Astrocyte (in vitro differentiated cells and primary cell): ENCODE results near the gene USP40. TPM values are rescaled to one million over a fixed set of nuclear protein-coding genes. Genes with fewer than 3 reads are reported as not detected.

ENCODE experiments used
- DNase-seq: peaks from one replicate; pipeline ENCODE4 v3.0.0-alpha.2; 2010; ENCODE audit warnings: low read depth
- FAIRE-seq: peaks from 2 replicates; lab custom pipeline; 2011; peaks lifted over from hg19 to GRCh38; lab: Jason Lieb, UNC
- H2AFZ ChIP-seq: 2 replicates; pipeline ENCODE4 v1.6.0; 2012; ENCODE audit warnings: low read depth, low read length, inconsistent platforms
- H3K27ac ChIP-seq: 2 replicates; pipeline ENCODE4 v1.5.1; 2011; ENCODE audit warnings: low read depth, low read length, inconsistent platforms
- H3K27me3 ChIP-seq: 2 replicates; pipeline ENCODE4 v1.6.0; 2011; ENCODE audit warnings: low read length, inconsistent platforms; ENCODE audit not compliant: insufficient read depth
- H3K36me3 ChIP-seq: 2 replicates; pipeline ENCODE4 v1.5.1; 2011; ENCODE audit warnings: low read length, inconsistent platforms; ENCODE audit not compliant: insufficient read depth
- H3K4me1 ChIP-seq: 2 replicates; pipeline ENCODE4 v1.5.1; 2011; ENCODE audit warnings: low read length, inconsistent platforms; ENCODE audit not compliant: insufficient read depth
- H3K4me2 ChIP-seq: 2 replicates; pipeline ENCODE4 v1.6.0; 2012; ENCODE audit warnings: low read length, inconsistent platforms
- H3K4me3 ChIP-seq: 2 replicates; pipeline ENCODE4 v1.5.1; 2011; ENCODE audit warnings: low read depth, mild to moderate bottlenecking, low read length, inconsistent platforms; ENCODE audit not compliant: insufficient read depth
- H3K79me2 ChIP-seq: 2 replicates; pipeline ENCODE4 v1.6.0; 2012; ENCODE audit warnings: mild to moderate bottlenecking, low read length, inconsistent platforms; ENCODE audit not compliant: insufficient read depth
- H3K9ac ChIP-seq: 2 replicates; pipeline ENCODE4 v1.6.0; 2012; ENCODE audit warnings: mild to moderate bottlenecking, low read length, inconsistent platforms
- H3K9me3 ChIP-seq: 2 replicates; pipeline ENCODE4 v1.5.1; 2012; ENCODE audit warnings: low read depth, mild to moderate bottlenecking, low read length, inconsistent platforms; ENCODE audit not compliant: insufficient read depth
- H4K20me1 ChIP-seq: 2 replicates; pipeline ENCODE4 v1.6.0; 2012; ENCODE audit warnings: low read length, inconsistent platforms; ENCODE audit not compliant: insufficient read depth
- H3K27ac Mint-ChIP-seq: one replicate; pipeline ENCODE4 v1.8.0; 2021; ENCODE audit warnings: mild to moderate bottlenecking, mixed read lengths; ENCODE audit not compliant: unreplicated experiment
- H3K27me3 Mint-ChIP-seq: one replicate; pipeline ENCODE4 v1.8.0; 2021; ENCODE audit warnings: low read depth, mixed read lengths; ENCODE audit not compliant: unreplicated experiment
- H3K36me3 Mint-ChIP-seq: one replicate; pipeline ENCODE4 v1.8.0; 2021; ENCODE audit warnings: low read depth, mixed read lengths; ENCODE audit not compliant: unreplicated experiment
- H3K4me1 Mint-ChIP-seq: one replicate; pipeline ENCODE4 v1.8.0; 2021; ENCODE audit warnings: low read depth, mixed read lengths; ENCODE audit not compliant: unreplicated experiment
- H3K4me3 Mint-ChIP-seq: one replicate; pipeline ENCODE4 v1.8.0; 2021; ENCODE audit warnings: mild to moderate bottlenecking, moderate library complexity, mixed read lengths; ENCODE audit not compliant: unreplicated experiment
- H3K9me3 Mint-ChIP-seq: one replicate; pipeline ENCODE4 v1.8.0; 2021; ENCODE audit warnings: mild to moderate bottlenecking, mixed read lengths; ENCODE audit not compliant: unreplicated experiment
- CTCF ChIP-seq: IDR thresholded peaks from 2 replicates; pipeline ENCODE4 v1.5.1; 2011; ENCODE audit warnings: low read depth, mild to moderate bottlenecking, inconsistent platforms, low read length, moderate library complexity; ENCODE audit not compliant: insufficient read depth
- EZH2 ChIP-seq: IDR thresholded peaks from 2 replicates; pipeline ENCODE4 v1.6.1; 2012; ENCODE audit warnings: mild to moderate bottlenecking, low read length, inconsistent platforms; ENCODE audit not compliant: insufficient read depth
- total RNA-seq: library from RNA; stranded (reverse); gene quantifications from 2 replicates; pipeline ENCODE4 v1.2.1, GENCODE V29; 2021

Gene USP40
- total RNA-seq, 1 donor from 2014 or later = 25.4 TPM

- H3K27me3 ChIP-seq = no peaks in the 10 kb centered on the region
- Mint-ChIP-seq H3K27ac (no peak overlapping the region), H3K9me3 (no peaks in the 10 kb centered on the region), H3K36me3 (peaks cover 2% of the 10 kb centered on the region), H3K4me1 (peaks cover 7% of the 10 kb centered on the region), H3K4me3 (no peak overlapping the region), H3K27me3 (no peaks in the 10 kb centered on the region)
- no peaks in the 10 kb centered on the region for H3K9me3 ChIP-seq
- peaks cover 15% of the 10 kb centered on the region for H3K36me3 ChIP-seq
- no peak overlapping the region for H2AFZ ChIP-seq
- no peak overlapping the region for H3K27ac ChIP-seq
- no peaks in the 10 kb centered on the region for H4K20me1 ChIP-seq
- H3K79me2 ChIP-seq = no peaks in the 10 kb centered on the region
- no peaks in the 10 kb centered on the region for H3K4me1 ChIP-seq
- no peak overlapping the region for H3K4me3 ChIP-seq
- H3K9ac ChIP-seq = no peak overlapping the region
- H3K4me2 ChIP-seq = no peak overlapping the region
- DNase-seq (no peak), FAIRE-seq (no peak)
- TF ChIP-seq CTCF = no peak
- TF ChIP-seq EZH2 = no peak
Measured at GRCh38 chr2:233551491-233551890, 15.1 kb downstream of the USP40 start.

GRCh38 chr2:233546774-233547173, 19.8 kb downstream of the USP40 start:
- Histone ChIP-seq H3K4me2 (no peak overlapping the region), H3K27me3 (no peaks in the 10 kb centered on the region), H3K27ac (no peak overlapping the region), H3K4me3 (no peak overlapping the region), H3K79me2 (no peaks in the 10 kb centered on the region), H3K9me3 (no peaks in the 10 kb centered on the region), H4K20me1 (no peaks in the 10 kb centered on the region), H3K4me1 (no peaks in the 10 kb centered on the region), H3K36me3 (peaks cover 11% of the 10 kb centered on the region), H2AFZ (no peak overlapping the region), H3K9ac (no peak overlapping the region)
- peaks cover 11% of the 10 kb centered on the region for H3K4me1 Mint-ChIP-seq
- DNase-seq (no peak), FAIRE-seq (no peak)
- no peaks in the 10 kb centered on the region for H3K27me3 Mint-ChIP-seq
- no peak overlapping the region for H3K4me3 Mint-ChIP-seq
- no peak overlapping the region for H3K27ac Mint-ChIP-seq
- TF ChIP-seq EZH2 (no peak), CTCF (no peak)
- peaks cover 10% of the 10 kb centered on the region for H3K36me3 Mint-ChIP-seq
- no peaks in the 10 kb centered on the region for H3K9me3 Mint-ChIP-seq

DNA sequence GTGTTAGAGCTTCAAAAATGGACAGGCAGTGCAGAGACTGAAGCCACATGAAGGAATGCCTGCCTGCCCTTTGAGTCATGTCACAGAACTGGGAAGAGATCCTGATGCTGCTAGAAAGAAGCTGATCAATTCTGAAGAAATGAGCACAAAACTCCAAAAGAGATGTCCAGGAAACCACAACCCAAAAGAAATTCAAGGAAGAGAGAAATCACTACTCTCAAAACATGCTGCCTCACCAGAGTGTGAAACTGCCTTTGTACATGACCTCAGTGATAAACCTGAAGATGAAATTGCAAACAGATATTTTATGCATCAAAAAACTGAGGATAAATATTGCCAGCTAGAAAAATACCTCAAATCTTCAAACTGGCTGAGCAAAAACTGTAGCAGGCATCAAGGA, 20.5 kb downstream of the USP40 start:
- Histone ChIP-seq H3K4me2 (no peak overlapping the region), H3K27ac (no peak overlapping the region), H3K4me1 (no peaks in the 10 kb centered on the region), H3K4me3 (no peak overlapping the region), H3K9me3 (no peaks in the 10 kb centered on the region), H3K79me2 (no peaks in the 10 kb centered on the region), H3K36me3 (peaks cover 11% of the 10 kb centered on the region), H4K20me1 (no peaks in the 10 kb centered on the region), H3K9ac (no peak overlapping the region), H2AFZ (no peak overlapping the region), H3K27me3 (no peaks in the 10 kb centered on the region)
- H3K27ac Mint-ChIP-seq = no peak overlapping the region
- H3K4me1 Mint-ChIP-seq = peaks cover 11% of the 10 kb centered on the region
- H3K27me3 Mint-ChIP-seq = no peaks in the 10 kb centered on the region
- peaks cover 10% of the 10 kb centered on the region for H3K36me3 Mint-ChIP-seq
- FAIRE-seq (no peak), DNase-seq (no peak)
- H3K9me3 Mint-ChIP-seq = no peaks in the 10 kb centered on the region
- H3K4me3 Mint-ChIP-seq = no peak overlapping the region
- TF ChIP-seq CTCF (no peak), EZH2 (no peak)
